Parathyroid adenoma (tissue), 2 donors: ENCODE results near the gene MSMB.
"Not testable (repeated sequence)": the region's sequence is repeated elsewhere in the genome, so short reads cannot be mapped to it uniquely, and the experiment has no call there.

Source experiments
- H2AFZ ChIP-seq: fragments of 300-600 bp; sonication (generic); one replicate; pipeline ENCODE4 v1.7.0; 2017; ENCODE audit warnings: antibody characterized with exemption, mild to moderate bottlenecking
- H3K27ac ChIP-seq: fragments of 300-600 bp; sonication (generic); one replicate; pipeline ENCODE4 v1.7.0; 2017
- H3K27me3 ChIP-seq: fragments of 300-600 bp; sonication (generic); one replicate; pipeline ENCODE4 v1.7.0; 2017; ENCODE audit warnings: low read length; ENCODE audit not compliant: control insufficient read depth, insufficient read depth
- H3K36me3 ChIP-seq: fragments of 300-600 bp; sonication (generic); one replicate; pipeline ENCODE4 v1.7.0; 2017; ENCODE audit warnings: low read length; ENCODE audit not compliant: control insufficient read depth, insufficient read depth
- H3K4me1 ChIP-seq: fragments of 300-600 bp; sonication (generic); one replicate; pipeline ENCODE4 v1.7.0; 2017; ENCODE audit warnings: control low read depth
- H3K4me2 ChIP-seq: fragments of 300-600 bp; sonication (generic); one replicate; pipeline ENCODE4 v1.7.0; 2017; ENCODE audit warnings: low read length
- H3K4me3 ChIP-seq: fragments of 300-600 bp; sonication (generic); one replicate; pipeline ENCODE4 v1.7.0; 2017; ENCODE audit warnings: low read depth, low read length
- H3K79me2 ChIP-seq: fragments of 300-600 bp; sonication (generic); one replicate; pipeline ENCODE4 v1.7.0; 2017; ENCODE audit warnings: control low read depth
- H3K9ac ChIP-seq: fragments of 300-600 bp; sonication (generic); one replicate; pipeline ENCODE4 v1.7.0; 2017; ENCODE audit warnings: mild to moderate bottlenecking
- H3K9me3 ChIP-seq: fragments of 300-600 bp; sonication (generic); one replicate; pipeline ENCODE4 v1.7.0; 2017; ENCODE audit warnings: low read length; ENCODE audit not compliant: control insufficient read depth
- TF ChIP-seq, protein P1 (sequence below): fragments of 300-600 bp; sonication (generic); IDR thresholded peaks from one replicate; pipeline ENCODE4 v1.7.0; 2017; ENCODE audit warnings: antibody characterized with exemption, mild to moderate bottlenecking
- donor health status: primary hyperparathyroidism.

Gene MSMB

DNA sequence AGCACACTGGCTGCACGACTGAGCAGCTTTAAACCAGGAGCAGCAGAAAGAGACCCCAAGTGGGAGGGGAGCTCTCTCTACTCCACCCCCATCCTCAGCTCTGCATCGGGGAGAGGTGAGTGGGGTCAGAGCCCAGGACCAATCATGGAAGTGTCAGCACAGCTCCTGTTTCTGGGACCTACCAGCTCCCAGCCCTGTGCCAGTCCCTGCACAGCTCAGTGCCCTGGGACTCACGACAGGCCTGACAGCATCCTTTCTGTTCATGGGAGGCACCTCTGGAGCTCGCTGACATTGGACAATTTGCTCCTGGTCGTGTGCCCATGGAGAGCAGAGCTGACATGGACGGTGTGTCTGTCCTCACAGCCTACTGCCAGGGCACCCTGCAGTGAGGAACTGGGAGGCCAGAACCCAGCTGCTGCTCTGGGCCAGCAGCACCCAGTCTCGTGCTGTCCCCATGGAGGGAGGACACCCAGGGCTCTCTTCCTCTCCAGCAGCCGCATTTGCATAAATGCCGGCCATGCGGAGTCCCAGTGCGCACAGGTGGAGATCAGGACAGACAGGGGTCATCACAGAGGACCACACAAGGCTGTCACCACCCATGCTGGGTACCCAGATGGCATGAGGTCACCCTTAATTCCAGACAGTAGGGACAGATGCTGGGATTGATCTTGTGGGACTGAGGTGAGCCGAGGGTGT lies 45.9 kb upstream of the MSMB start:
- Histone ChIP-seq H3K27ac (no peak overlapping the region), H3K27me3 (no peaks in the 10 kb centered on the region), H3K4me3 (no peak overlapping the region), H2AFZ (no peak overlapping the region), H3K9ac (no peak overlapping the region), H3K4me1 (no peaks in the 10 kb centered on the region), H3K4me2 (no peak overlapping the region), H3K36me3 (no peaks in the 10 kb centered on the region), H3K9me3 (no peaks in the 10 kb centered on the region), H3K79me2 (no peaks in the 10 kb centered on the region)
- TF ChIP-seq, protein P1, sequence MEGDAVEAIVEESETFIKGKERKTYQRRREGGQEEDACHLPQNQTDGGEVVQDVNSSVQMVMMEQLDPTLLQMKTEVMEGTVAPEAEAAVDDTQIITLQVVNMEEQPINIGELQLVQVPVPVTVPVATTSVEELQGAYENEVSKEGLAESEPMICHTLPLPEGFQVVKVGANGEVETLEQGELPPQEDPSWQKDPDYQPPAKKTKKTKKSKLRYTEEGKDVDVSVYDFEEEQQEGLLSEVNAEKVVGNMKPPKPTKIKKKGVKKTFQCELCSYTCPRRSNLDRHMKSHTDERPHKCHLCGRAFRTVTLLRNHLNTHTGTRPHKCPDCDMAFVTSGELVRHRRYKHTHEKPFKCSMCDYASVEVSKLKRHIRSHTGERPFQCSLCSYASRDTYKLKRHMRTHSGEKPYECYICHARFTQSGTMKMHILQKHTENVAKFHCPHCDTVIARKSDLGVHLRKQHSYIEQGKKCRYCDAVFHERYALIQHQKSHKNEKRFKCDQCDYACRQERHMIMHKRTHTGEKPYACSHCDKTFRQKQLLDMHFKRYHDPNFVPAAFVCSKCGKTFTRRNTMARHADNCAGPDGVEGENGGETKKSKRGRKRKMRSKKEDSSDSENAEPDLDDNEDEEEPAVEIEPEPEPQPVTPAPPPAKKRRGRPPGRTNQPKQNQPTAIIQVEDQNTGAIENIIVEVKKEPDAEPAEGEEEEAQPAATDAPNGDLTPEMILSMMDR = no peak

- no peaks in the 10 kb centered on the region for H3K4me1 ChIP-seq
- no peak overlapping the region for H2AFZ ChIP-seq
- no peak overlapping the region for H3K4me3 ChIP-seq
- no peak overlapping the region for H3K9ac ChIP-seq
- no peak overlapping the region for H3K4me2 ChIP-seq
- TF ChIP-seq, protein P1 = no peak
- no peaks in the 10 kb centered on the region for H3K9me3 ChIP-seq
- H3K27me3 ChIP-seq = no peaks in the 10 kb centered on the region
- H3K79me2 ChIP-seq = no peaks in the 10 kb centered on the region
- no peak overlapping the region for H3K27ac ChIP-seq
- H3K36me3 ChIP-seq = no peaks in the 10 kb centered on the region
Measured at GRCh38 chr10:46091080-46091827, 45.2 kb upstream of the MSMB start.

DNA sequence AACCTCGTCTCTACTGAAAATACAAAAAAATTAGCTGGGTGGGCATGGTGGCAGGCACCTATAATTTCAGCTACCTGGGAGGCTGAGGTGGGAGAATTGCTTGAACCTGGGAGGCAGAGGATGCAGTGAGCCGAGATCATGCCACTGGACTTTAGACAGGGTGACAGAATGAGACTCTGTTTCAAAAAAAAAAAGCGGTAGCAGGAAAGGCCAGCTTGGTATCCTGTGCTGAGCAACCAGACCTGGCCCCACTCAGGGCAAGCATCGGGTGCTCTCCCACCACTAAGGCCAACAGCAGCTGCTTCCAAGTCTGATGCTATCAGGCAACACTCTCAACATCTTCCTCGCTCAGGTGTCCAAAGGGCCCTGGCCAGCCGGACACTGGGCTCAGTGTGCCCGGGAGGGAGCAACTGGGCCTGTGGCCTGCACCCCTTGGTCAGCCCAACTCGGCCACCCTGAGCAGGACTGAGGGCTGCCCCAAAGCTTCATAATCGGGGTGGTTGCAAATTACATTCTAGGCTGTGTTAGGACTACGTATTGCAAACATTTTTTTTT lies 44.3 kb upstream of the MSMB start:
- Histone ChIP-seq H3K4me2 (no peak overlapping the region), H3K9me3 (no peaks in the 10 kb centered on the region), H3K79me2 (no peaks in the 10 kb centered on the region), H3K27me3 (no peaks in the 10 kb centered on the region), H3K4me1 (no peaks in the 10 kb centered on the region), H3K4me3 (no peak overlapping the region), H3K36me3 (no peaks in the 10 kb centered on the region), H2AFZ (no peak overlapping the region), H3K9ac (no peak overlapping the region), H3K27ac (no peak overlapping the region)
- TF ChIP-seq, protein P1 = no peak

GRCh38 chr10:46087381-46087780 lies 41.3 kb upstream of the MSMB start:
- not testable (repeated sequence) for H3K9ac ChIP-seq, H3K4me2 ChIP-seq, H3K9me3 ChIP-seq, H3K4me3 ChIP-seq, H3K4me1 ChIP-seq, H3K36me3 ChIP-seq, H3K79me2 ChIP-seq, H3K27ac ChIP-seq, H3K27me3 ChIP-seq, H2AFZ ChIP-seq

DNA sequence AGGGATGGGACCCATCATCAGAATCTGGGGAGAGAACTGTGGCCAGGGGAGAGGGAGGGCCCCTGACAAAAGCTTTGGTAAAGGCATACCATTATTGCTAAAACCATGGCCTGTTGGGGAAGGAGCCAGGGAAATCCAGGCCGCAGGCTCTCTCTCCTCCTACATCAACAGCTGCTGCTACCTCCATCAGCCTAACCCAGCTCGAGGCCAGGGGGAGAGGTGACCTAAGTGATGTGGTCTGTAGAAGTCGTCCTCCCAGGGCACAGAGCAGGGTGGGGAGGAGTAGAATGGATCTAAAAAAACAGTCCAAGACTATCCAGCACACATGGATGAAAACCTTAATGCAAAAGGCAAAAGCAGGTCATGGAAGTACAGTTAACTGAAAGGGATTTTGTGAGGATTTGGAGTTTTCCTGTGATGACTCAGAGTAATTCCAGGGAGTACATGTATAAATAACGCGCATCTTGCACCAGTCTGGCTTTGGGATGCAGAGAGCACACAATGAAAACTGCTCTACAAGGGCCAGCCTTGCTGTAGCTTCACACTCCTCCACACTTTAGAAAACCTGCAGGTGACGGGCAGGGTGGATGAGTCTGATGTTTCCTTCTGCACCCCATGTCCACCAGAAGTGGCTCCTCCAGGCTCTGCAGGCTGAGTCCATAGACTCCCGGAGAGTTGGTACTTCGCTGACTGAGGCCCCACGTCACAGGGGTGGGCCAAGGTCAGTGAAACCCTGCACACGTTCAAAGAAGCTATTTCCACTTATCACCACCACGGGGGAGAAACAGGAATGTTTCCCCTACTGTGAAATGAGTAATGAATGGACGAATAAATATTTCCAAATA lies 38.5 kb upstream of the MSMB start:
- Histone ChIP-seq H3K4me3 (no peak overlapping the region), H3K4me1 (no peaks in the 10 kb centered on the region), H3K79me2 (no peaks in the 10 kb centered on the region), H2AFZ (no peak overlapping the region), H3K9ac (no peak overlapping the region), H3K36me3 (no peaks in the 10 kb centered on the region), H3K27ac (no peak overlapping the region), H3K4me2 (no peak overlapping the region), H3K27me3 (no peaks in the 10 kb centered on the region), H3K9me3 (no peaks in the 10 kb centered on the region)
- TF ChIP-seq, protein P1 = no peak
